Neural cell (in vitro differentiated cells): ENCODE measurements around the gene EEIG2. TPM values are rescaled to one million over a fixed set of nuclear protein-coding genes. Genes with fewer than 3 reads are reported as not detected.

ENCODE experiments used
- H2AFZ ChIP-seq: fragments of 200-600, 300-800 bp; sonication (generic), shearing (Covaris generic); 2 replicates; pipeline ENCODE4 v1.6.0; 2014; ENCODE audit warnings: low read depth, mild to moderate bottlenecking, antibody characterized with exemption, low read length, moderate library complexity
- H3F3A ChIP-seq: fragments of 200-600 bp; shearing (Covaris generic); 2 replicates; pipeline ENCODE4 v1.6.1; 2016; ENCODE audit warnings: mild to moderate bottlenecking, moderate library complexity, mixed read lengths, antibody characterized with exemption, low read length; ENCODE audit not compliant: insufficient read depth, poor library complexity, severe bottlenecking
- H3K27ac ChIP-seq: fragments of 200-600, 300-800 bp; sonication (generic), shearing (Covaris generic); 2 replicates; pipeline ENCODE4 v1.5.1; 2014; ENCODE audit warnings: mild to moderate bottlenecking, low read length, moderate library complexity
- H3K27me3 ChIP-seq: fragments of 300-800, 200-600 bp; sonication (generic), shearing (Covaris generic); 2 replicates; pipeline ENCODE4 v1.6.0; 2014; ENCODE audit warnings: mild to moderate bottlenecking, low read depth, low read length, moderate library complexity; ENCODE audit not compliant: insufficient read depth
- H3K36me3 ChIP-seq: fragments of 300-800, 200-600 bp; sonication (generic), shearing (Covaris generic); 2 replicates; pipeline ENCODE4 v1.5.1; 2014; ENCODE audit warnings: mild to moderate bottlenecking, antibody characterized with exemption, low read length, moderate library complexity; ENCODE audit not compliant: insufficient read depth
- H3K4me2 ChIP-seq: fragments of 300-800, 200-600 bp; sonication (generic), shearing (Covaris generic); 2 replicates; pipeline ENCODE4 v1.6.0; 2014; ENCODE audit warnings: mild to moderate bottlenecking, low read length
- H3K4me3 ChIP-seq: fragments of 300-800, 200-600 bp; sonication (generic), shearing (Covaris generic); 2 replicates; pipeline ENCODE4 v1.5.1; 2014; ENCODE audit warnings: mild to moderate bottlenecking, low read length, moderate library complexity
- H3K79me2 ChIP-seq: fragments of 200-600 bp; shearing (Covaris generic); replicated peaks from 2 replicates; pipeline ENCODE4 v1.6.0; 2014; ENCODE audit warnings: mild to moderate bottlenecking, low read length, moderate library complexity; ENCODE audit not compliant: insufficient read depth
- H3K9ac ChIP-seq: fragments of 300-800, 200-600 bp; sonication (generic), shearing (Covaris generic); 2 replicates; pipeline ENCODE4 v1.6.1; 2016; ENCODE audit warnings: mild to moderate bottlenecking, low read length, mixed read lengths
- H3K9me2 ChIP-seq: fragments of 200-600 bp; shearing (Covaris generic); 2 replicates; pipeline ENCODE4 v1.6.1; 2016; ENCODE audit warnings: mild to moderate bottlenecking, low read length, mixed read lengths; ENCODE audit not compliant: insufficient read depth
- H3K9me3 ChIP-seq: fragments of 200-600, 300-800 bp; sonication (generic), shearing (Covaris generic); 2 replicates; pipeline ENCODE4 v1.6.1; 2016; ENCODE audit warnings: mild to moderate bottlenecking, mixed run types, low read length, moderate library complexity, mixed read lengths
- H4K20me1 ChIP-seq: fragments of 200-600 bp; shearing (Covaris generic); 2 replicates; pipeline ENCODE4 v1.6.1; 2016; ENCODE audit warnings: mild to moderate bottlenecking, mixed run types; ENCODE audit not compliant: insufficient read depth
- EP300 ChIP-seq: fragments of 450-650 bp; conservative IDR thresholded peaks from 2 replicates; pipeline ENCODE4 v1.6.1; 2014; ENCODE audit warnings: antibody characterized with exemption, mild to moderate bottlenecking, moderate library complexity; ENCODE audit not compliant: poor library complexity, severe bottlenecking
- EZH2 ChIP-seq: fragments of 200-600, 300-800 bp; shearing (Covaris generic), sonication (generic); IDR thresholded peaks from 2 replicates; pipeline ENCODE4 v1.6.1; 2014; ENCODE audit warnings: antibody characterized with exemption, low read length, borderline replicate concordance, mild to moderate bottlenecking; ENCODE audit not compliant: insufficient read depth, poor library complexity, severe bottlenecking
- MXI1 ChIP-seq: fragments of 450-650 bp; conservative IDR thresholded peaks from 2 replicates; pipeline ENCODE4 v1.6.1; 2014; ENCODE audit warnings: antibody characterized with exemption, mild to moderate bottlenecking; ENCODE audit not compliant: poor library complexity, severe bottlenecking
- POLR2AphosphoS5 ChIP-seq: IDR thresholded peaks from 2 replicates; pipeline ENCODE4 v1.6.1; 2012
- RAD21 ChIP-seq: fragments of 450-650 bp; conservative IDR thresholded peaks from 2 replicates; pipeline ENCODE4 v1.6.1; 2014; ENCODE audit warnings: antibody characterized with exemption, mild to moderate bottlenecking, moderate library complexity
- REST ChIP-seq: IDR thresholded peaks from 2 replicates; pipeline ENCODE4 v1.6.1; 2012; ENCODE audit warnings: borderline replicate concordance
- SMC3 ChIP-seq: fragments of 450-650 bp; conservative IDR thresholded peaks from 2 replicates; pipeline ENCODE4 v1.6.1; 2014; ENCODE audit warnings: antibody characterized with exemption, mild to moderate bottlenecking, moderate library complexity; ENCODE audit not compliant: poor library complexity
- TAF1 ChIP-seq: IDR thresholded peaks from 2 replicates; pipeline ENCODE4 v1.6.1; 2012; ENCODE audit warnings: low read depth
- polyA plus RNA-seq: library from polyadenylated mRNA; depleted of rRNA; stranded (reverse); fragments of >200 nt; gene quantifications from 2 replicates; pipeline ENCODE4 v1.2.3, GENCODE V29; 2014
- TF ChIP-seq, protein P1 (sequence below): fragments of 450-650 bp; IDR thresholded peaks from 2 replicates; pipeline ENCODE4 v1.5.1; 2014; ENCODE audit warnings: antibody characterized with exemption, mild to moderate bottlenecking, moderate library complexity; ENCODE audit not compliant: poor library complexity, severe bottlenecking

The EEIG2 gene
- polyA plus RNA-seq, 1 donor from 2014 or later, result 13.1 TPM

DNA sequence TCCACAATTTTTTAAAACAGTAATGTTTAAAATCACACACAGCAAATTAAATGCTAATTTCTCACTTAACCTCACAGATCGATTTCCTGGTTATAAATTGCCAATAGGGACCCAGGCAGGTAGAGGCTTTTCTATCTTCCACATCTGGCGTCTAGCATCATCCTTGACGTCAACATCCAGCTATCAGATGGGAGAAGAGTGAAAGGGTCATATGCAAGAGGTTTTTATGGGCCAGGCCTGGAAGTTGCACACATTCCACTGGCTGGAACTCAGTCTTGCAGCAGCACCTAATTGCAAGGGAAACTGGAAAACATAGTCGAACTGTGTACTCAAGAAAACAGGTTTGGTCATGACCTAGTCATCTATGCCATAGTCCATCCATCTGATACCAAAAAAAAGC, 6.0 kb upstream of the EEIG2 start:
- Histone ChIP-seq H3F3A (no peaks in the 10 kb centered on the region), H3K4me2 (no peak overlapping the region), H3K27me3 (no peaks in the 10 kb centered on the region), H3K36me3 (no peaks in the 10 kb centered on the region), H3K9me3 (no peaks in the 10 kb centered on the region), H4K20me1 (no peaks in the 10 kb centered on the region), H2AFZ (no peak overlapping the region), H3K9me2 (no peaks in the 10 kb centered on the region), H3K4me3 (no peak overlapping the region), H3K9ac (no peak overlapping the region), H3K27ac (no peak overlapping the region), H3K79me2 (no peaks in the 10 kb centered on the region)
- TF ChIP-seq, protein P1, sequence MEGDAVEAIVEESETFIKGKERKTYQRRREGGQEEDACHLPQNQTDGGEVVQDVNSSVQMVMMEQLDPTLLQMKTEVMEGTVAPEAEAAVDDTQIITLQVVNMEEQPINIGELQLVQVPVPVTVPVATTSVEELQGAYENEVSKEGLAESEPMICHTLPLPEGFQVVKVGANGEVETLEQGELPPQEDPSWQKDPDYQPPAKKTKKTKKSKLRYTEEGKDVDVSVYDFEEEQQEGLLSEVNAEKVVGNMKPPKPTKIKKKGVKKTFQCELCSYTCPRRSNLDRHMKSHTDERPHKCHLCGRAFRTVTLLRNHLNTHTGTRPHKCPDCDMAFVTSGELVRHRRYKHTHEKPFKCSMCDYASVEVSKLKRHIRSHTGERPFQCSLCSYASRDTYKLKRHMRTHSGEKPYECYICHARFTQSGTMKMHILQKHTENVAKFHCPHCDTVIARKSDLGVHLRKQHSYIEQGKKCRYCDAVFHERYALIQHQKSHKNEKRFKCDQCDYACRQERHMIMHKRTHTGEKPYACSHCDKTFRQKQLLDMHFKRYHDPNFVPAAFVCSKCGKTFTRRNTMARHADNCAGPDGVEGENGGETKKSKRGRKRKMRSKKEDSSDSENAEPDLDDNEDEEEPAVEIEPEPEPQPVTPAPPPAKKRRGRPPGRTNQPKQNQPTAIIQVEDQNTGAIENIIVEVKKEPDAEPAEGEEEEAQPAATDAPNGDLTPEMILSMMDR, result no peak

DNA sequence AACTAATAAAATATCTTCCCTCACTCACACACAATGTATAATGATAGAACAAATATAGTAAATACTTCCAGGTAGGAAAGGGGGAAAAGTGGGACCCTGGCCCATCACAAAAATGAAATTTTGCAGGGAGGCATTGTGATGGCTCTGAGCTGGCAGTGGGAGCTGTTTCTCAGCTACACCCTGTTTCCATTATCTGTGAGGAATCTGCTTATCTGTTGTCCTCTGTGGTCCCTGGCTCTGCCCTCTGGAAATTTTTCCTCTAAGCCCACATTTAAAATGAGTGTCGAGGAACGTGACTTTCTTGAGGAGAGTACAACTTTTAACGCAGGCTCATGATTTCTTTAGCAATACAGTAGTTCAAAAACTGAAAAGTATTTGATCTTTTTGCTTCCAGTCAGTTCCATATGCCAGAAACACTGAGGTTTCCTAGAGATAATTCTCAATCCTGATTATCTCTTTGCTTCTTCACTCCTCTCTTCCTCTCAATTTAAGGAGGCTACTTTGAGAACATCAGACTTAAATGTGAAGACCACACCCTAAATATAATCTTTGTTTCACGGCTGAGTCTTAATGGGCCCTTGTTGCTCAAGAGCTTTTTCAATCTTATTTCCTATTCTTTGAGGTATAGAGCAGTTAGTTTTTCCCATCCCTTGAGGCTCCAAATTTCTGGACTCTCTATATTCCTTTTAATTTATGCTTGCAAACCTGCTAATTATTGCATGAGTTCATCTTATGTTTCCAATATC, 5.0 kb upstream of the EEIG2 start:
- Histone ChIP-seq H3K9me2 (no peaks in the 10 kb centered on the region), H3K27me3 (no peaks in the 10 kb centered on the region), H3K9me3 (no peaks in the 10 kb centered on the region), H3K36me3 (no peaks in the 10 kb centered on the region), H4K20me1 (no peaks in the 10 kb centered on the region), H2AFZ (no peak overlapping the region), H3K79me2 (no peaks in the 10 kb centered on the region), H3K4me2 (no peak overlapping the region), H3K4me3 (no peak overlapping the region), H3K9ac (no peak overlapping the region), H3K27ac (no peak overlapping the region), H3F3A (no peaks in the 10 kb centered on the region)
- TF ChIP-seq EZH2 (no peak), RAD21 (no peak)

- Histone ChIP-seq H3F3A (no peaks in the 10 kb centered on the region), H3K79me2 (no peaks in the 10 kb centered on the region), H3K9me2 (no peaks in the 10 kb centered on the region), H3K9me3 (no peaks in the 10 kb centered on the region), H3K9ac (no peak overlapping the region), H2AFZ (no peak overlapping the region), H3K27ac (no peak overlapping the region), H3K4me2 (no peak overlapping the region), H4K20me1 (no peaks in the 10 kb centered on the region), H3K27me3 (no peaks in the 10 kb centered on the region), H3K36me3 (no peaks in the 10 kb centered on the region), H3K4me3 (no peak overlapping the region)
- TF ChIP-seq REST (no peak), TAF1 (no peak), POLR2AphosphoS5 (no peak), MXI1 (no peak), EP300 (no peak), EZH2 (no peak), SMC3 (no peak), RAD21 (no peak)
- TF ChIP-seq, protein P1, result no peak
Observed at GRCh38 chr1:108556066-108556465, 3.8 kb upstream of the EEIG2 start.
